IPS-NIHi11 (cell line): ENCODE results near the gene ARAP3.
A peak's percentile ranks its signal among the peaks of the same experiment; 100 is the strongest.

Experiments used
- DNase-seq: peaks from one replicate; pipeline ENCODE4 v3.0.0; 2012; ENCODE audit warnings: mixed read lengths, low spot score

ARAP3 gene

DNA sequence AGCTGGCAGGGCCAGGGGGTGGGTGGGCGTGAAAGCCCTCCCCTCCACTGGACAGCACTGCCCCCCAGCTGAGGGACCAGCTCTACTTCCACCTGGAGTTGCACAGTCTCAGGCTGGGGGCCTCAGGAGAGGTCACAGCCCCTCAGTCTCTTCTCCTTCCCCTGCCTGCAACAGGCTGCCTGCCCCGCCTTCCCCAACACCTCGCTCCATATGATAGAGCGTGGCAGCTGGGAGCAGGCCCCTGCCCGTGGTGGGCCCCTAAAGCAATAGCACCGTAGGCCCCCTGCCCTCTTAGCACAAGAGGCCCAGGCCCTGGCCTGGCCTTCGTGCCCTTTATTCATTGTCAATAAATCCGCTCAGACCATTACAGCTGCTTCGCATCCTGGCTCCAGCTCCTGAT, 41.3 kb downstream of the ARAP3 start:
- no peak for DNase-seq

DNA sequence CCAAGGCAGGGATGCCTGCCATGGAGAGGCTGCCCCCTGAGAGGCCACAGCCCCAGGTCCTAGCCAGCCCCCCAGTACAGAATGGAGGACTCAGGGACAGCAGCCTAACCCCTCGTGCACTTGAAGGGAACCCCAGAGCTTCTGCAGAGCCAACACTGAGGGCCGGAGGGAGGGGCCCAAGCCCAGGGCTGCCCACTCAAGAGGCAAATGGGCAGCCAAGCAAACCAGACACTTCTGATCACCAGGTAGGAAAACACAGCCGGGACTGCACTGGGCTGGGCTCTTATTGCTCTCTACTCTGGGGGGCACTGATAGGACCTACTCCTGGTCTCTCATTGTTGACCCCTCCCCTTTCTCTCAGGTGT, 42.0 kb downstream of the ARAP3 start:
- DNase-seq: no peak

GRCh38 chr5:141639357-141640050, 42.5 kb downstream of the ARAP3 start:
- DNase-seq: no peak

DNA sequence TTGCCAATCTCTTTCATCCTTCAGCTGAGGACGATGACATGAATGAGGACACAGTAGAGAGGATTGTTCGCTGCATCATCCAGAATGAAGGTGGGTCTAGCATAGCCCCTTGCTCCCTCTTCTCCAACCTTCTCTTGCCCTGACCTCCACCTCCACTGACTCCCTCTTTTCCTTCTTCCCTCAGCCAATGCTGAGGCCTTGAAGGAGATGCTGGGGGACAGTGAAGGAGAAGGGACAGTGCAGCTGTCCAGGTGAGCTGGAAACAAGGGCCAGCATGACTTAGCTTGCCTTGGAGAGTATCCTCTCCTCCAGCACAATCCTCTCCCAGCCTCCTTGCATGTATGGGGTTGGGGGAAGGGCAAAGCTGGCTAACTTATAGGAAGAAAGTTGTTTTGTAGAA, 43.3 kb downstream of the ARAP3 start:
- DNase-seq: no peak

GRCh38 chr5:141637767-141638419, 44.1 kb downstream of the ARAP3 start:
- DNase-seq: peak; percentile 92

DNA sequence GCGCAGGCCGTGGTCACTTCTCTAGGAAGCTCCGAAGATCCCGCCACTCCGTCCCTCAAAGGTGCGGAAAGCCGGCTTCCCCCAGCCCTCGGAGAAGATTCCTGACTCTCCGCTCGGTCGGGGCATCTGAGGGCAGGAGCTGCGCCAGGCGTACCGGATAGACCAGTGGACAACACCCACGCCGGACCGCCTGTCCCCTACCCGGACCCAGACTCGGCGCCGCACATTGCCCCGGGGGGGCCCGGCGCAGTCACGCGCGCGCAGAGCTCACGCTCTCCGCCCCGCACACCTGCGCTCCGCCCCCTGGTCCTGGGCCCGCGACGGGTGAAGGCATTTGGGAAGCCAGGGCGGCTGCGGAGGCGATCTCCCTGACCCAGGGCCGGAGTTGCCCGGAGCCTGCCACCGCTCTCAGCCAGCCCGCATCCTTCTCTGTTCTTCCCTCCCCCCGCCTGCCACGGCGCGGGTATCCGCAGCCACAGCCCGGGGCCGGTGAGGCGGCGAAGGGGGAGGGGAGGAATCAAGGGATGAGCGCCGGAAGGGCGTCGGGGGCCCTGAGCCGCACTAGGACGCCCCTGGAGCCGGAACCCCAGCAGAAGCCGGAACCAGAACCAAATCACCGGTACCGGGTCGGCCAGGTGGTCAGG, 44.8 kb downstream of the ARAP3 start:
- DNase-seq: peak; percentile 55

DNA sequence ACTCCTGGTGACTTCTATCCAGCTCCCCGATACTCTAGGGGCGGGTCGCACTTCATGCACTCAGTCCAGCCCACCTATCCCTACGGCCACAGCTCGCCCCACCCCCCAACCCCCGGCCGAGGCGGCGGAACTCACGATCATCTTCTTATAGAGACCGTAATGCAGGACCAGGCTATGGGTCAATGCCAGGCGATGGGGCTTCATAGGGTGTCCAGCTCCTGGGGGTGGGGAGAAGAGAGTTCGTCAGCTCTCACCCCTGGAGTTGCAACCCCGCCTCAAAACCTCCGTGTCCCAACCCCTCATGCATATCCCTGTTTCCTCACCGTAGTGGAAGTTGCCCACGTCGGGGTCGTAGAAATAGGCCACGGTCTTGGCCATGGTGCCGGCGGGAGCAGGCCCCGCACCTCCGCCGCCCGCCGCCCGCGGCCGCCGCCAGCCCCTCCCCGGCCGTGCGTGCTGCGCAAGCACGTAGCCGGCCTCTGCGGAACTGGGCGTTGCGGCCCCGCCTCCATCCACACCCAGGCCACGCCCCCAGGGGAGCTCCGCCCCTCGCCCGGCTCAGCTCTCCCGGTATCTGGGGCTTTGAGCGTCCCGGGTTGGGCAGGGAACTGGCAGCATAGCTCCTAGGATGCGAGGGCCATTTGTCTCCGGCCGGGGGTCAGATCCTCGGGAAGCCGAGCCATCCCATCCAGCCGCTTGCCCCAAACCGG, 45.5 kb downstream of the ARAP3 start, which contains the start of the genes HDAC3 and RELL2:
TSS of gene HDAC3 (minus strand) at position 437 of the 710 bp plus-strand sequence. CDS start at position 378, 59 bp downstream.
TSS of gene RELL2 (plus strand) at position 585 of the 710 bp plus-strand sequence. CDS start 1,229 bp downstream, outside the sequence.
- peak; percentile 98 for DNase-seq

GRCh38 chr5:141636106-141636412, 46.0 kb downstream of the ARAP3 start:
- no peak for DNase-seq

DNA sequence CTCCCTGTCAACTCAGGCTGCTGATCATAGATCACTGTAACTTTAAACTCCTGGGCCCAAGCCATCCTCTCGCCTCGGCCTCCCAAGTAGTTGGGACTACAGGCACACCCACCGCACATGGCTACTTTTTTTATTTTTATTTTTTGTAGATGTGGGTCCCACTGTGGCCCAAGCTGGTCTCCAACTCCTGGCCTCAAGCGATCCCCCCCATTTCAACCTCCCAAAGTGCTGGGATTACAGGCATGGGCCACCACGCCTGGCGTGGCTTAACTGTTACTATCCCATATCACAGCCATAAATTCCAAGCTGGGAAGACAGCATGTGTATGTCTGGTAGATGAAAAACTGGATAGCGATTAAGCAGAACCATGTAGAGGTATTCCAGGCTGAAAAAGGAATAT, 46.4 kb downstream of the ARAP3 start:
- DNase-seq: no peak

DNA sequence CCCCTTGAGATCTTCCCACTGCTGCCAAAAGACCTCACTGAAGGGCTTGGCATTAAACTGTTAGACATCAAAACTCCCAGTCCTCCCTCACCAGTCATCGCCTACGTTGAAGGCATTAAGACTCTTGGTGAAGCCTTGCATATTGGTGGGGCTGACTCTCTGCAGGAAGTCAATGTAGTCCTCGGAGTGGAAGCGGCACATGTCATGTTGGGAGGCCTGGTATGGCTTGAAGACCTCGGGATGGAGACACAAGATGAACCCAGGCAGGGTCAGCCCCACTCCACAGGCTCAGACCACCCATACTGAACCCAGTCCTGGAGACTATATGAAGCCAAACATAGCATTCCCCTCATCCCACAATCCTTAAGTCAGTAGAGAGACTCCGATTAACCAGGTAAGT, 47.3 kb downstream of the ARAP3 start:
- no peak for DNase-seq

- DNase-seq: no peak
These were observed 48.0 kb downstream of the ARAP3 start for GRCh38 chr5:141633871-141634561.

DNA sequence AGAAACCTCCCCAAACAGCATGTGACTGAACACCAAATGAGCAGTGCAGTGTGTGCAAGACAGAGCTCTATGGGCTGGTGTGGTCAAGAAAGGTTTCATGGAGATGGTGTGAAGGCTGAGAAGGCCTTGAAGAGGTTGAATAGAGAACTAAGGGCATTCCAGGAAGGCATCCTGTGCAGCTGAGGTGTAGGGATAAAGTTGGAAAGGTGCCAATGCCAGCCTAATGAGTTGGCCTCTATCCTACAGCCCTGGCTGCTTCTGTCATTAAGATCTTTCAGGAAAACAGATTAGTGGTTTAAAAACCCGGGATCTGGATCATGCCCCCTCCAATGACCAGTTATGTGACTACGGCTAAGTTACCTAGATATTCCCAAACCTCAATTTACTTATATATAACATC, 49.4 kb downstream of the ARAP3 start:
- no peak for DNase-seq

GRCh38 chr5:141630570-141631140, 51.4 kb downstream of the ARAP3 start:
- DNase-seq: no peak

DNA sequence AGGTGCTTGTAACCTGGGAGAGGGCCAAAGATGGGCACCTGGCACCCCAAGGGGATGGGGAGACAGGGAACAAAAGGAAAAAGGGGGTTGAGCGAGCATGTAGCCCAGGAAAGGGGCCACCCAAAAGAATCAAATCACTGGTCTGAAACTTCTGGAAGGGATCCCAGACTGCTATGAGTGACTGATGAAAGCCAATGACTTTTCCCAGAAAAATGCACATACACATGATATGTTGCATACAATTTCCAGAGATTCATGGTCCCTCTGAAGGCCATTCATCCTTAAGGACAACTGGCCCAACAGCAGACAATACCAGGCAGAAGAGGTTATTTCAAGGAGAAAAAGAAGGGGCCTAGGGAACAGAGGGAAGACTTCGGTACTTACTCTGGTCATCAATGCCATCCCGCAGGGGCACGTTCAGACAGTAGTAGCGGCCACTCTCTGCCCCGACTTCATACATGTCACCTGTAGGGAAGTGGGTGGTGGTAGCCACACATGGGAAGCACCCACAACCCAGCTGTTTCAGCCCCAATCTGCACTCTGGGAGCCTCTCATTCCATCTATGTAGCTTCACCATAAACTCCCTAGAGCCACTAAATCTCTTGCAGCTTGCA, 53.7 kb downstream of the ARAP3 start:
- no peak for DNase-seq

- no peak for DNase-seq
These were observed 58.4 kb downstream of the ARAP3 start for GRCh38 chr5:141623611-141624010.

DNA sequence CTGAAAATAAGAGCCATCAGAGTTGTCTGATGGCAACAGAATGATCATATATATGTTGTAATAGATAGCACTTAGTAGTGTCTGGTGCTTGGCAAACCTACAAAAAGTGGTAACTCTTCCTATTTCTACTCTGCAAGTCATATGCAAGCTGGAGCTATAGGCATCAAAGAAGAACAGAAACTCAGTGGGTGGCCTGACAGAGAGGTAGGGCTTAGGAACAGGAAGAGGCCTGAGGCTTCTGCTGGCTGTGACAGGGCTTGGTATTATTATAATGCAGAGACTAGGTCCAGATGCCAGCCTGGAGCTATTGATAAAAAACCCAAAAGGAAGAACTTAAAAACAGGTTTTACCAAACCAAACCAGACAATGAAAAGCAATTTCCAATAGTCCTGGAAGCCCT, 58.8 kb downstream of the ARAP3 start:
- no peak for DNase-seq

DNA sequence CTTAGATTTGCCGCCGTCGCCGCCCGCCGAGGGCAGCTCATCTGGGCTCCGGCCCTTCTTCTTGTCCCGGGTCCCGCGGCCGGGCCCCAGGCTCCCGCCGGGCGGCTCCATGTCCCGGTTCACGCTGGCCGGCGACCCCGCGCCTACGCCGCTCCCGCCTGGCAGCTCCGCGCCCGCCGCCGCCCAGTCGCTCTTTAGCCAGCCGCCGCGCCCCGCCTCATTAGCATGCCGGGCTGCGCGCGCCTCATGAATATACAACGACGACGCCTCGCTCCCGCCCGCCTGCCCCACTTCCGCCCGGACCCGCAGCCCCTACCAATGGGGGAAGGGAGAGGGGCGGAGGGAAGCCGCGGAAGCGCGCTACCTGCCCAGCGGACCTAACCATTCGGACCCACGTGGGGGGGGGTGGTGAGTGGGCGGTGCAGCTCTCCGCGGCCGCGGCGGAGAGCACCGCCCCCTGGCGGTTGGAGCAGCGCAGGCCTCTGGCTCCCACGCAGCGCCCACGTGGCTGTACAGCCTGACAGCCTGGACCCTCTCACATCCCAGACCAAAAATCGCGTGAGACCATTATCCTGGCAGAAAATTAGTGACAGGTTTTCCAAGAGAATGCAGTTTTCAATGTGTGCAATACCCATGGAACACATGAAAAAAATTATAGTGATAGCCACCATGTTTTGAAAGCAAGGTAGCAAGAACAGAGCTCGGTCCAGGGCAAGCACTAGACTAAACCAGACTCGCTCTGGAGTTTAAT, 63.1 kb downstream of the ARAP3 start, which contains the start of gene DIAPH1:
TSS of gene DIAPH1 (minus strand) at position 197 of the 751 bp plus-strand sequence. CDS start at position 111, 86 bp downstream.
- DNase-seq: peak; percentile 95

DNA sequence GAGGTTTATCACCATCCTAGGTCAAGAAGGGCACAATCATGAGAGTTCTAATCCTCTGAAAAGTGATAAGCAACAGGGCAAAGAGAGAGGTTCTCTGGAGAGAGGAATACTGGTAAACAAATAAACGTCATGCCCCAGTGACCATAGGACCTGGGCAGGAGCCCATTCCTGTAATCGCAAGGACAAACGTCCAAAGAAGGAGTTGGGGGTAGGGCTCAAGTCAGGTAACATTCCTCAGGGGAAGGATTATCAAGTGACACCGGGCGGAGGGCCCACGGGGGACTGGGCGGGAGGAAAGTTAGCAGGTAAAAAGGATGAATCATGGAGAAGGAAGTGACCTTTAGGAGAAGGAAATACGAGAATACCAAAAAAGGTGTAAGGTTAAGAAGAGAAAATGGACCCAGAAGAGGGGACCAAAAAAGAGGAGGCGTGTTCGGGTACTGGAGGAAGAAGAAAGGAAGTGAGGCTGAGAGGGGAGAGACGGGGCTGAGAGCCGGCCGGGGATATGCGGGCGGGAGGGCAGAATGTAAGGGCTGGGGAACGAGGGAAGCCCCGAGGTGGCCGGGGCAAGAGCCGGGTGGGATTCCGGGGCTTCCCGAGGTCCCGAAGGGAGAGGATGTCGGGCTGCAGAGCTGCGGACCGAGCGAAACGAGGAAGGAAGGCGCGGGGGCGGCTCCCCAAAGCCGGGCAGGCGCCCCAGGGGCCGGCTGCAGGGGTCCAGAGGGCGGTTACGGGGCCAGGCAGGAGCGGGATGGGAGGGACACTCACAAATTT, 63.8 kb downstream of the ARAP3 start:
- DNase-seq: peak; percentile 64

- DNase-seq: no peak
These were observed 64.4 kb downstream of the ARAP3 start for GRCh38 chr5:141617682-141618029.

- no peak for DNase-seq
These were observed 64.9 kb downstream of the ARAP3 start for GRCh38 chr5:141617128-141617527.
